ENCODE results near the gene GFPT2. TPM values are rescaled to one million over a fixed set of nuclear protein-coding genes. Genes with fewer than 3 reads are reported as not detected.

The GFPT2 gene
- total RNA-seq, 2 donors from 2014 or later, result 0.80 to 2.1 TPM

DNA sequence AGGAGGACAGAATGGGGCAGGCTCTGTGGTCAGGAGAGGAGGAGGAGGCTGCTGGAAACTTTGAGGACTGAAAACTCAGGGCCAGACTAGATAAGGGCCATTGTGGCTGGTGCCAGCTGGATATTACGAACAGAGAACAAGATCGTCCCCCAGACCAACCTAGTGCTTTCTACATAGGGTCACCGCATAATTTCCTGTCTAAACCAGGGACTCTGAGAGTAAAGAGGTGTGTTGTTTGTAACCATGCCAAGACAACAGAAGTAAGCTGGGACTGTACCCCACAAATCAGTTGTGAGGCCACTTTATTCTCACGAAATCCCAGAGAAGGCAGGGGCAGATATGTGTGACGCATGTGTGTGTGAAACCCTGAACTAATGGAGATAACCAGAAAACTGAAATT lies 20.3 kb upstream of the GFPT2 start:
- ATAC-seq (no peak), DNase-seq (no peak)
- Mint-ChIP-seq H3K27me3 (no peaks in the 10 kb centered on the region), H3K27ac (no peak overlapping the region), H3K4me3 (no peak overlapping the region), H3K4me1 (peaks cover 4% of the 10 kb centered on the region), H3K36me3 (ENCODE audit: low read depth) (no peaks in the 10 kb centered on the region)
- no peaks in the 10 kb centered on the region for H3K9me3 ChIP-seq (ENCODE audit: control insufficient read depth, low read length, poor library complexity, severe bottlenecking)

DNA sequence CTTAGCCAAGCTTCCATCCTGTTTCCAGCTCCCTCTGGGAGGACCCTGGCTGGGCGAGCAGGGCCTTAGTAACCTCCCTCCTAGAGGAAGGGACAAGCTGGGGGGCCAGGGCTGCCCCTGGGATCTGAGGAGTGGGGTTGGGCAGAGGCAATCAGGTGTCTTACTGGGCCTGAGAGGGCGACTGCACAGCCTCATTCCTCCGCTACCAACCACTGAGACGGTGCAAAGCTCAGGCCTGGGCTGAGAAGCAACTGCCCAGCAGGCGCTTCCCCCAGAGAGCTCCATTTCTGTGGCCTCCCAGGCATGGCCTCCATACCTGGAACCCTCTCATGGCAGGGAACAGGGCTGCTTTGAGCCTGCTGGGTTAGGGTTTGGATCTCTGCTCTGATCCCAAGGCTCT lies 18.8 kb upstream of the GFPT2 start:
- no peak overlapping the region for H3K4me3 Mint-ChIP-seq
- no peaks in the 10 kb centered on the region for H3K36me3 Mint-ChIP-seq (ENCODE audit: low read depth)
- H3K27ac Mint-ChIP-seq, result no peak overlapping the region
- H3K4me1 Mint-ChIP-seq, result peaks cover 5% of the 10 kb centered on the region
- H3K27me3 Mint-ChIP-seq, result no peaks in the 10 kb centered on the region
- H3K9me3 ChIP-seq (ENCODE audit: control insufficient read depth, low read length, poor library complexity, severe bottlenecking), result no peaks in the 10 kb centered on the region
- ATAC-seq, result no peak
- DNase-seq, result no peak

DNA sequence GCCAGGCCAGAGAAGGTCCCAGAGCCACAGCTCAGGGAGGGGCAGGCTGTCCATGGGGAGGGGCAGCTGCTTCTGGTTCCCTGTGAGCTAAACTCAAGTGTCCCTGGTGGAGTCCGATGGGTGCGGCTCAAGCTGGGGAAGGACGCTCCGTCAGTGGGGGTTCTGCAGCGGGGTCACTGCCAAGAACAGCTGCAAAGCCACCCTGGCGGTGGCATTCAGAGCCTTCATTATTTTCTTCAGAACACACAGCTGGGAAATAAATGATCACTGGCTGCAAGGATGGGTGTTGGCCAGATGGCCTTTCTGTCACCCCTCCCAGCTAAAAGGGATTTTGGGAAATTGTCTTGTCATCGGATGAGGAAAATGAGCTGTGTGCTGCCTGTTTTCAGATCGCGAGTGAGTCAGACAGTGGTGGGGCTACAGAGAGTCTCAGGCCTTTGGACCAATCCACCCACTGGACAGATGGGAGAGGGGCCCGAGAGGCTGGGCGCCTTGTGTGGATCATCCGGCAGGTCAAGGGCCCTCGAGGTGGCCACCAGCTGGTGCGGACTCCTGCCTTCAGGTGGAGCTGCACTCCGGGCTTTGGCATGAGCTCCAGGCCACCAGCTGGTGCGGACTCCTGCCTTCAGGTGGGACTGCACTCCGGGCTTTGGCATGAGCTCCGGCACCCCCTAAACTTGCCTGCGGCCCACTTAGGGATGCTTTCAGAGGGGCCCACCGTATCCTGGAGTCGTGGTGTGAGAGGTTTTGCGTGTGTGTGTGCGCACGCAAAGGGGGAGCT lies 17.9 kb upstream of the GFPT2 start:
- H3K36me3 Mint-ChIP-seq (ENCODE audit: low read depth), result no peaks in the 10 kb centered on the region
- no peaks in the 10 kb centered on the region for H3K9me3 ChIP-seq (ENCODE audit: control insufficient read depth, low read length, poor library complexity, severe bottlenecking)
- ATAC-seq (no peak), DNase-seq (no peak)
- H3K4me1 Mint-ChIP-seq, result peaks cover 5% of the 10 kb centered on the region
- H3K27ac Mint-ChIP-seq, result no peak overlapping the region
- H3K27me3 Mint-ChIP-seq, result peaks cover 8% of the 10 kb centered on the region
- no peak overlapping the region for H3K4me3 Mint-ChIP-seq

DNA sequence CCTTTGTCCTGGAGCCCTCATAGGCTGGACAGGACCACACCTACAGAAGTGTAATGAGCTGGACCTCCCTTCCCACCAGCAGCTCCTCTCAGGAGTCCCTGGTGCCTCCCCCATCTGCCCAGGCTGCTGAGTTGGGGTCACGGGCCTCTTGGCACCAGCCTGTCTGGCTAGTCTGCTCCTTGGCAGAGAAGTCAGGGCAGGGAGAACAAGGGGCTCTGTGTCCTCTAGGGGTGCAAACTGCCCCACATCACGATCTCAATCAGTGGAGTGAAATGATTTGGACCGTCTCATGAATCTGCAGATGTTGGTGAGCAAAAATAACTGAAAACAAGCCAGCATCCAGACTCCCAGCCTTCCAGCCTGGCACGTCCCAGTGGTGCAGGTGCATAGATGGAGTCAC lies 14.9 kb upstream of the GFPT2 start:
- DNase-seq (no peak), ATAC-seq (no peak)
- H3K27ac Mint-ChIP-seq, result no peak overlapping the region
- peaks cover 5% of the 10 kb centered on the region for H3K4me1 Mint-ChIP-seq
- H3K27me3 Mint-ChIP-seq, result peaks cover 17% of the 10 kb centered on the region
- no peak overlapping the region for H3K4me3 Mint-ChIP-seq
- no peaks in the 10 kb centered on the region for H3K36me3 Mint-ChIP-seq (ENCODE audit: low read depth)
- H3K9me3 ChIP-seq (ENCODE audit: control insufficient read depth, low read length, poor library complexity, severe bottlenecking), result no peaks in the 10 kb centered on the region

DNA sequence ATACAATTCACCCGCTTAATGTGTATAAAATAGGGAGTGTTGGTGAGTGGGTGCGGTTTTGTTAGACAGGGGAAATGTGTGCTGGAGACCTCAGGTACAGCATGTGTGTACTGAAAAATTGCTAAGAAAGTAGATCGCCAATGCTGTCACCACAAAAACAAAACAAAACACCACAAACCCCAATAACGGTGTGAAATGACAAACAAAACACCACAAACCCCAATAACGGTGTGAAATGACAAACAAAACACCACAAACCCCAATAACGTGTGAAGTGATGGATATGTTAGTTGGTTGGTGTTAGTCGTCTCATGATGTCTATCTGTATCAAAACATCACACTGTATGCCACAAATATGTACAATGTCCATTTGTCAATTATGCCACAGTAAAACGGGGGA lies 14.2 kb upstream of the GFPT2 start:
- Mint-ChIP-seq H3K27me3 (peaks cover 17% of the 10 kb centered on the region), H3K36me3 (ENCODE audit: low read depth) (no peaks in the 10 kb centered on the region), H3K4me1 (peaks cover 5% of the 10 kb centered on the region), H3K27ac (no peak overlapping the region), H3K4me3 (no peak overlapping the region)
- DNase-seq (no peak), ATAC-seq (no peak)
- no peaks in the 10 kb centered on the region for H3K9me3 ChIP-seq (ENCODE audit: control insufficient read depth, low read length, poor library complexity, severe bottlenecking)

DNA sequence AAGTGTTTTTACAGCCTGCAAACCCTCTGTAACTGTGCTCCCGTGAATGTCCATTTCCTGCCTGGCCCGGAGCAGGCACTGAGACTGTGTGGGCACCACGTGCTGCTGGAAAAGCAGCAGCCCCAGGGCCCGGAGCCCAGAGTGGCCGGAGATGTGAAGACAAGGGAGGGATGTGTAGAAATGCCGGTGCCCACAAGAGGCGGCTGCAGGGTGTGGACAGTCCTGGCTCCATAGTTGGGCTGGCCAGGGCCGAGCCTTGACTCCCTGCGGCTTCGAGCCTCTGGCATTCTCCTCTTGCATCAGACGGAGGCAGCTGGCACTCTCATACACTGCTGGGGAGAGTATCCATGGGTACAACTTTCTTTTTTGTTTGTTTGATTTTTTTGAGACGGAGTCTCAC lies 13.2 kb upstream of the GFPT2 start:
- H3K27ac Mint-ChIP-seq, result no peak overlapping the region
- no peaks in the 10 kb centered on the region for H3K36me3 Mint-ChIP-seq (ENCODE audit: low read depth)
- H3K27me3 Mint-ChIP-seq, result peaks cover 17% of the 10 kb centered on the region
- DNase-seq (no peak), ATAC-seq (no peak)
- H3K4me3 Mint-ChIP-seq, result no peak overlapping the region
- no peaks in the 10 kb centered on the region for H3K9me3 ChIP-seq (ENCODE audit: control insufficient read depth, low read length, poor library complexity, severe bottlenecking)
- H3K4me1 Mint-ChIP-seq, result peaks cover 5% of the 10 kb centered on the region

DNA sequence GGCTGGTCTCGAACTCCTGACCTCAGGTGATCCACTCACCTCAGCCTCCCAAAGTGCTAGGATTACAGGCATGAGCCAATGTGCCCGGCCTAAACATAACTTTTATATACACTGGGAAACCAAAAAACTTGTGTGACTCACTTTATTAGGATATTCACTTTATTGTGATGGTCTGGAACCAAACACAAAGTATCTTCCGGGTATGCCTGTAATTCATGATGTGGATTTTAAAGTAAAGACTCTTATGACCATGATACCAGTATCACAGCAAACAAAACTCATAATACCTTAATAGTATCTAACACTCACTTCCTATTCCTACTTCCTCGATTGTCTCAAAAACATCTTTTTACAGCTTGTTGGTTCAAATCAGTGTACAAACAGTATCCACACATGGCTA lies 12.7 kb upstream of the GFPT2 start:
- H3K27me3 Mint-ChIP-seq, result peaks cover 17% of the 10 kb centered on the region
- no peak for ATAC-seq
- DNase-seq, result no peak
- H3K27ac Mint-ChIP-seq, result no peak overlapping the region
- H3K4me1 Mint-ChIP-seq, result peaks cover 5% of the 10 kb centered on the region
- H3K36me3 Mint-ChIP-seq (ENCODE audit: low read depth), result no peaks in the 10 kb centered on the region
- H3K9me3 ChIP-seq (ENCODE audit: control insufficient read depth, low read length, poor library complexity, severe bottlenecking), result no peaks in the 10 kb centered on the region
- no peak overlapping the region for H3K4me3 Mint-ChIP-seq

DNA sequence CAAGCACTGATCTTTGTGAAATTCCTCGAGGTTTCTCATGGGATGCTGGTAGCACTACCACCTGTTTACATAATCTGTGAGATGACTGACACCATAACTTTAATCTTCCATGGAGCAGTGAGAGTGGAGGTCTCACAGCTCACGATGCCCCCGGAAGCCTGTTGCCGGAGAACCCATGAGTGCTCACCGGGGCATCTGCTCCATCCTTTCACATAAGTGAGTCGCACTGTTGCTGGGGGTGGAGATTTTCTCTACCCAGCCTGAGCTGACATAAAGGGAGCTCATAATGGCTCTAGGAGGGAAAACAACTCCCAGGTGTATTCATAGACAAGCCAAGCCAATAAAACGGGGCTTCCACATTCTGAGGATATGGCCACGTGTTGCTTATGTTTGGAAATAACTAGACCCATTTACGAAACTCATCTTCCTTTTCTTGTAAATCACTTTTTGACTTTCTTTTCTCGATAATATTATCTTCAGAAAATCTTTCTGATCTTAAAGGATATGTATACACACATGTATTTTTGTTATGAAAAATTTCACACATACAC lies 11.2 kb upstream of the GFPT2 start:
- H3K36me3 Mint-ChIP-seq (ENCODE audit: low read depth), result no peaks in the 10 kb centered on the region

DNA sequence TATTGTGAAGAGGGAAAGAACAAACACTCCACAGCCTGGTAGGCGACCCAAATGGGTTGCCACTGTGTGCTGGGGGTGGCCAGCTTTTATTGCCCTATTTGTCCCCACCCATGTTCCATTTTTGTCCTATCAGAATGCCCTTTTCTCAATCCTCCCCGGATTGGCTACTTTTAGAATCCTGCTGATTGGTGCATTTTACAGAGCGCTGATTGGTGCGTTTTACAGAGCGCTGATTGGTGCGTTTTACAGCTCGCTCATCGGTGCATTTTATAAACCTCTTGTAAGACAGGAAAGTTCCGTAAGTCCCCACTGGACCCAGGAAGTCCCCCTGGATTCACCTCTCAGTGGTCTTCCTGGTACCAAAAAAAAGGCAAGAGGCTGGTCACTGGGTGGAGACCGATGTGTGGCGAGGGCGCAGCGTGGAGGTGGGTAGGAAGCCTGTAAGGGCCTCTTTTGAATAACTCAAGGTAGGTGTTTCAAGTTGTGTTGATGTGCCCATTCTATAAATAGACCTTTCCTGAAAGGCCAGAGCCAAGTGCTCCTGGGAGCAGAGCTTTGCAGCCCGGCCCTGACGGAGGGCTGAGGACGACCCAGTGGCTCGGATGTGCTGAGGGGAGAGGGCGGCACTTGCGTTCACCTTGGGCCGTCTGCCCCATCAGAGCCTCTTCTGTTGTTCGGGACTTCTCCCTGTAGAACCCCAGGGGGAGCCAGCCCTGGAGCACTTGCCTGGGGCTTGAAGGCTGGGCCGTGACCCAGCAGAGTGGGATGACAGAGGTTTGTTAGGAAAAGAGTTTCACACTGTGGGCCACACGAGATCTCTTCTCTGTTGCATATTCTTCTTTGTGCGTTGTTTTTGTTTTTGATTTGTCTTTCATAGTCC lies 7.2 kb upstream of the GFPT2 start:
- Mint-ChIP-seq H3K4me3 (no peak overlapping the region), H3K27ac (no peak overlapping the region), H3K27me3 (peaks cover 25% of the 10 kb centered on the region), H3K36me3 (ENCODE audit: low read depth) (peaks cover 2% of the 10 kb centered on the region), H3K4me1 (no peaks in the 10 kb centered on the region)
- ATAC-seq, result no peak
- DNase-seq, result no peak
- H3K9me3 ChIP-seq (ENCODE audit: control insufficient read depth, low read length, poor library complexity, severe bottlenecking), result no peaks in the 10 kb centered on the region

More for the DNA sequence above, 11.2 kb upstream of the GFPT2 start:
- DNase-seq (no peak), ATAC-seq (no peak)
- H3K9me3 ChIP-seq (ENCODE audit: control insufficient read depth, low read length, poor library complexity, severe bottlenecking), result no peaks in the 10 kb centered on the region
- no peak overlapping the region for H3K27ac Mint-ChIP-seq
- H3K4me3 Mint-ChIP-seq, result no peak overlapping the region
- peaks cover 5% of the 10 kb centered on the region for H3K4me1 Mint-ChIP-seq
- H3K27me3 Mint-ChIP-seq, result peaks cover 17% of the 10 kb centered on the region

DNA sequence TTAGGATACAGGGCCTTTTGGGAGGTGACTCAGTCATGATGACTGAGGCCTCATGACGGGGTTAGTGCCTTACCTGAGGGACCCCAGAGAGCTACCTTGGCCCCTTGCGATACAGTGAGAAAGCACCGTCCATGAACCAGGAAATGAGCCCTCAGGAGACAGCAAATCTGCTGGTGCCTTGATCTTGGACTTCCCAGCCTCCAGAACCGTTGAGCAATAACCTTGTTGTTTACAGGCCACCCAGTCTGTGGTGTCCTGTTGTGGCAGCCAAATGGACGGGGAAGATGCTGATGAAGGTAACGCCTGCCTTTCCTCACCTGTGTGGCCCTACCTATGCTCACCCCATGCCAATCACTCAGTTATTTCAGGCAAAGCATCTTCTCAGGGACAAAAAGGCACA lies 5.6 kb upstream of the GFPT2 start:
- H3K27ac Mint-ChIP-seq, result no peak overlapping the region
- ATAC-seq (no peak), DNase-seq (no peak)
- peaks cover 2% of the 10 kb centered on the region for H3K36me3 Mint-ChIP-seq (ENCODE audit: low read depth)
- peaks cover 26% of the 10 kb centered on the region for H3K27me3 Mint-ChIP-seq
- no peaks in the 10 kb centered on the region for H3K9me3 ChIP-seq (ENCODE audit: control insufficient read depth, low read length, poor library complexity, severe bottlenecking)
- no peak overlapping the region for H3K4me3 Mint-ChIP-seq
- H3K4me1 Mint-ChIP-seq, result peaks cover 5% of the 10 kb centered on the region

DNA sequence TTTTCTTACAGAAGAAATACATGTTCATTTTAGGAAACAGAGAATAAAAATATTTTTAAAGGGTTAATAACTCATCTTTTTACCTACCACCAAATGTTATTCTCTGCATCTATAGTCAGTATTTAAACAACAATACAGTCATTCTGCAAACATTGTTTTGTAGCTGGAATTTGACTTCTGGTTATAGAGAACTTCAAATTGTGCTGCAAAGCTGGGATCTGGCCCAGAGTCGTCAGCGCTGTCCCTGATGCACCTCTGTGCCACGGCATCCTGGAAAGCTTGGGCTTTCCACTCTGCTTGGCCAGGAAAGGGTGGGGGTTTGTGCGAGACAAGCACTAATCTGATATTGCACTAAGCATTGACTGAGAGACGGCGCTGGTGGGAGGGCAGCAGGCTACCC lies 5.0 kb upstream of the GFPT2 start:
- H3K9me3 ChIP-seq (ENCODE audit: control insufficient read depth, low read length, poor library complexity, severe bottlenecking), result no peaks in the 10 kb centered on the region
- H3K27ac Mint-ChIP-seq, result no peak overlapping the region
- H3K27me3 Mint-ChIP-seq, result peaks cover 26% of the 10 kb centered on the region
- peaks cover 2% of the 10 kb centered on the region for H3K36me3 Mint-ChIP-seq (ENCODE audit: low read depth)
- no peak overlapping the region for H3K4me3 Mint-ChIP-seq
- H3K4me1 Mint-ChIP-seq, result peaks cover 5% of the 10 kb centered on the region
- DNase-seq, result no peak
- no peak for ATAC-seq

DNA sequence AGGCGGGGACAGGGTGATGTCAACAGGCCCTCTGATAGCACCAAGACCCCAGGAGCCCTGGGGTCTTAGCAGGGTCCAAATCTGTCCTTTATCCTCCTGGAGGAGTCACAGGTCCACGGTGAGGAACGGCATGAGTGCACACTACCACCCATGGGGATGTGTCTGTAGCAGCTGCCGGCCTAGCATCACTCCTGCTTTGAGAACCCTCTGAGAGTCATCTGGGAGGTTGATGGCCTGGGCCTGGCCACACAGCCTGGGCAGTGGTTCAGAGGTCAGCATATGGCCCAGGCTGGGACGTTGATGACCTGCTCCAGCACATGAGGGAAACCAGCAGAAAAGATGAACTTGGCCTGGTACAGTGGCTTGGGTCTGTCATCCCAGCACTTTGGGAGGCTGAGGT lies 1.8 kb upstream of the GFPT2 start:
- H3K9me3 ChIP-seq (ENCODE audit: control insufficient read depth, low read length, poor library complexity, severe bottlenecking), result no peaks in the 10 kb centered on the region
- no peak for DNase-seq
- Mint-ChIP-seq H3K27me3 (peaks cover 45% of the 10 kb centered on the region), H3K4me3 (no peak overlapping the region), H3K4me1 (peaks cover 7% of the 10 kb centered on the region), H3K36me3 (ENCODE audit: low read depth) (peaks cover 2% of the 10 kb centered on the region), H3K27ac (no peak overlapping the region)
- no peak for ATAC-seq

DNA sequence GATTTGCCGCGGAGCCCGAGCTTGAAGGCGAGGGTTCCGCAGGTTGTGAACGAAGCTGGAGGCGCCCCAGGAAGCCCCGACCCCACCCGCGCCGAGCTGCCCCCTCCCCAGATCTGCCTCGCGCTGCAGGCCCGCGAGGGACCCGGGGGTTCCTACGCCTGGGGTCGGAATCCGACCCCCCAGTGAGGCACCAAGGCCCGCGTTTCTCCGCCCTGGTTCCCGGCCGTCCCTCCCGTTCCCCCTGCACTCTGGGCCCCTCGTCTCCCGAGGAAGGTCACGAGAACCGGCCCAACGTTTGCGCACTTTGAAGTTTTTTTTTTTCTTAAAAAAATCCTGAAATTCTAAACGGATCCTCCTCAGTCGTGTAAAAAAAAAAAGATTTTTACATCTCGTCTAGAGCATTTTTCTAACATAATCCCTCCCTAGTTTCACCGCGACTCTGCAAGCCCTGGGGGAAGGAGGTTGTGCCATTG lies 880 bp upstream of the GFPT2 start:
- H3K4me3 Mint-ChIP-seq, result peak overlapping the region; percentile 77
- ATAC-seq (no peak), DNase-seq (no peak)
- no peak overlapping the region for H3K27ac Mint-ChIP-seq
- no peaks in the 10 kb centered on the region for H3K9me3 ChIP-seq (ENCODE audit: control insufficient read depth, low read length, poor library complexity, severe bottlenecking)
- H3K4me1 Mint-ChIP-seq, result peaks cover 7% of the 10 kb centered on the region
- peaks cover 2% of the 10 kb centered on the region for H3K36me3 Mint-ChIP-seq (ENCODE audit: low read depth)
- H3K27me3 Mint-ChIP-seq, result peaks cover 45% of the 10 kb centered on the region
